HG03159 (cell line): Measurements from ENCODE around the gene SGIP1.
A peak's percentile ranks its signal among the peaks of the same experiment; 100 is the strongest.
"Not testable (repeated sequence)": the region's sequence is repeated elsewhere in the genome, so short reads cannot be mapped to it uniquely, and the experiment has no call there.

Source experiments
- ATAC-seq: cut with Tn5 transposase; IDR thresholded peaks from one replicate; pipeline ENCODE4 v1.9.1; 2021; ENCODE audit warnings: mild to moderate bottlenecking, moderate library complexity; ENCODE audit not compliant: unreplicated experiment

Gene SGIP1

GRCh38 chr1:66758241-66758755 lies 224.3 kb downstream of the SGIP1 start:
- ATAC-seq, result peak; percentile 99

GRCh38 chr1:66760506-66760905 lies 226.6 kb downstream of the SGIP1 start:
- ATAC-seq, result no peak

GRCh38 chr1:66761221-66761620 lies 227.3 kb downstream of the SGIP1 start:
- no peak for ATAC-seq

- ATAC-seq, result no peak
Measured at GRCh38 chr1:66764994-66765578, 231.1 kb downstream of the SGIP1 start.

- no peak for ATAC-seq
Measured at GRCh38 chr1:66767626-66768025, 233.7 kb downstream of the SGIP1 start.

GRCh38 chr1:66768965-66769364 lies 235.0 kb downstream of the SGIP1 start:
- ATAC-seq, result no peak

- no peak for ATAC-seq
Measured at GRCh38 chr1:66769512-66770229, 235.7 kb downstream of the SGIP1 start.

GRCh38 chr1:66770240-66770639 lies 236.3 kb downstream of the SGIP1 start:
- no peak for ATAC-seq

- ATAC-seq, result no peak
Measured at GRCh38 chr1:66770694-66771093, 236.7 kb downstream of the SGIP1 start.

- ATAC-seq, result no peak
Measured at GRCh38 chr1:66773227-66773626, 239.3 kb downstream of the SGIP1 start.

- ATAC-seq, result no peak
Measured at GRCh38 chr1:66774438-66774837, 240.5 kb downstream of the SGIP1 start.

- no peak for ATAC-seq
Measured at GRCh38 chr1:66775646-66776045, 241.7 kb downstream of the SGIP1 start.

- no peak for ATAC-seq
Measured at GRCh38 chr1:66777831-66778230, 243.9 kb downstream of the SGIP1 start.

GRCh38 chr1:66778266-66778665 lies 244.3 kb downstream of the SGIP1 start:
- no peak for ATAC-seq

GRCh38 chr1:66778969-66779368 lies 245.0 kb downstream of the SGIP1 start:
- no peak for ATAC-seq

GRCh38 chr1:66779475-66780078 lies 245.6 kb downstream of the SGIP1 start:
- no peak for ATAC-seq

GRCh38 chr1:66785800-66786199 lies 251.8 kb downstream of the SGIP1 start:
- ATAC-seq, result not testable (repeated sequence)

GRCh38 chr1:66787641-66788040 lies 253.7 kb downstream of the SGIP1 start:
- no peak for ATAC-seq

GRCh38 chr1:66788231-66788939 lies 254.4 kb downstream of the SGIP1 start:
- ATAC-seq, result peak; percentile 70

- no peak for ATAC-seq
Measured at GRCh38 chr1:66791621-66792610, 258.0 kb downstream of the SGIP1 start.
